Measurements from ENCODE around the gene REC114. TPM values are rescaled to one million over a fixed set of nuclear protein-coding genes. Genes with fewer than 3 reads are reported as not detected.
A peak's percentile ranks its signal among the peaks of the same experiment; 100 is the strongest.
"Not testable (repeated sequence)": the region's sequence is repeated elsewhere in the genome, so short reads cannot be mapped to it uniquely, and the experiment has no call there.

REC114 gene
- polyA plus RNA-seq, 12 donors = not detected

- no peak for DNase-seq
These were observed 130.6 kb downstream of the REC114 start for GRCh38 chr15:73573572-73573971.

GRCh38 chr15:73575636-73576247 is 132.8 kb downstream of the REC114 start:
- DNase-seq = no peak

- not testable (repeated sequence) for DNase-seq
These were observed 134.6 kb downstream of the REC114 start for GRCh38 chr15:73577593-73577992.

GRCh38 chr15:73578026-73578425 is 135.1 kb downstream of the REC114 start:
- DNase-seq = no peak

GRCh38 chr15:73582851-73583379 is 140.0 kb downstream of the REC114 start:
- no peak for DNase-seq

- no peak for DNase-seq
These were observed 140.6 kb downstream of the REC114 start for GRCh38 chr15:73583544-73583943.

GRCh38 chr15:73584699-73585420 is 141.9 kb downstream of the REC114 start:
- DNase-seq = no peak

GRCh38 chr15:73585871-73586654 is 143.1 kb downstream of the REC114 start:
- DNase-seq = no peak

- no peak for DNase-seq
These were observed 146.8 kb downstream of the REC114 start for GRCh38 chr15:73589766-73590165.

- no peak for DNase-seq
These were observed 147.3 kb downstream of the REC114 start for GRCh38 chr15:73590263-73590662.

GRCh38 chr15:73593304-73594074 is 150.5 kb downstream of the REC114 start:
- DNase-seq = peak; percentile 70

- DNase-seq = no peak
These were observed 151.1 kb downstream of the REC114 start for GRCh38 chr15:73594109-73594508.

- no peak for DNase-seq
These were observed 153.2 kb downstream of the REC114 start for GRCh38 chr15:73596174-73596573.

- DNase-seq = no peak
These were observed 154.2 kb downstream of the REC114 start for GRCh38 chr15:73597036-73597638.

- DNase-seq = no peak
These were observed 155.7 kb downstream of the REC114 start for GRCh38 chr15:73598530-73599160.

GRCh38 chr15:73599934-73600333 is 157.0 kb downstream of the REC114 start:
- DNase-seq = no peak

- DNase-seq = no peak
These were observed 157.7 kb downstream of the REC114 start for GRCh38 chr15:73600413-73601335.

GRCh38 chr15:73601451-73602445 is 158.8 kb downstream of the REC114 start:
- DNase-seq = peak; percentile 73

All from muscle of arm (tissue), 12 donors.